HG03342 (cell line): ENCODE data around the gene KCNMB2.

Source experiments
- ATAC-seq: cut with Tn5 transposase; IDR thresholded peaks from one replicate; pipeline ENCODE4 v1.9.1; 2021; ENCODE audit warnings: mild to moderate bottlenecking, moderate library complexity; ENCODE audit not compliant: unreplicated experiment

KCNMB2 gene

GRCh38 chr3:178567611-178568010, 31.4 kb downstream of the KCNMB2 start:
- no peak for ATAC-seq

GRCh38 chr3:178568155-178568731, 32.0 kb downstream of the KCNMB2 start:
- no peak for ATAC-seq

- ATAC-seq = no peak
Observed at GRCh38 chr3:178568911-178569310, 32.7 kb downstream of the KCNMB2 start.

GRCh38 chr3:178569826-178570225, 33.6 kb downstream of the KCNMB2 start:
- no peak for ATAC-seq

GRCh38 chr3:178583963-178584575, 47.8 kb downstream of the KCNMB2 start:
- ATAC-seq = no peak

GRCh38 chr3:178584722-178585380, 48.6 kb downstream of the KCNMB2 start:
- ATAC-seq = no peak

- ATAC-seq = no peak
Observed at GRCh38 chr3:178585454-178585853, 49.2 kb downstream of the KCNMB2 start.

GRCh38 chr3:178586076-178586475, 49.8 kb downstream of the KCNMB2 start:
- no peak for ATAC-seq

- ATAC-seq = no peak
Observed at GRCh38 chr3:178588628-178589027, 52.4 kb downstream of the KCNMB2 start.

GRCh38 chr3:178593786-178594185, 57.5 kb downstream of the KCNMB2 start:
- no peak for ATAC-seq

GRCh38 chr3:178597371-178597770, 61.1 kb downstream of the KCNMB2 start:
- no peak for ATAC-seq

- ATAC-seq = no peak
Observed at GRCh38 chr3:178602856-178603255, 66.6 kb downstream of the KCNMB2 start.

- no peak for ATAC-seq
Observed at GRCh38 chr3:178603735-178604134, 67.5 kb downstream of the KCNMB2 start.

- ATAC-seq = no peak
Observed at GRCh38 chr3:178618197-178618596, 82.0 kb downstream of the KCNMB2 start.

- ATAC-seq = no peak
Observed at GRCh38 chr3:178618896-178619295, 82.7 kb downstream of the KCNMB2 start.

- no peak for ATAC-seq
Observed at GRCh38 chr3:178623666-178624255, 87.5 kb downstream of the KCNMB2 start.

- no peak for ATAC-seq
Observed at GRCh38 chr3:178624276-178624675, 88.0 kb downstream of the KCNMB2 start.

- no peak for ATAC-seq
Observed at GRCh38 chr3:178625053-178625600, 88.9 kb downstream of the KCNMB2 start.

- no peak for ATAC-seq
Observed at GRCh38 chr3:178628037-178628436, 91.8 kb downstream of the KCNMB2 start.

GRCh38 chr3:178629430-178630178, 93.4 kb downstream of the KCNMB2 start:
- ATAC-seq = no peak

- ATAC-seq = no peak
Observed at GRCh38 chr3:178631950-178632349, 95.7 kb downstream of the KCNMB2 start.
